GM06990 (cell line): ENCODE results near the gene PPID.
"Not testable (repeated sequence)": the region's sequence is repeated elsewhere in the genome, so short reads cannot be mapped to it uniquely, and the experiment has no call there.

ENCODE experiments used
- DNase-seq: peaks from one replicate; pipeline ENCODE4 v3.0.0-alpha.2; 2011; ENCODE audit not compliant: insufficient read length; ENCODE audit errors: extremely low read depth
- H3K27me3 ChIP-seq: replicated peaks from 2 replicates; pipeline ENCODE4 v1.6.0; 2011; ENCODE audit warnings: low read length; ENCODE audit not compliant: control insufficient read depth, insufficient read depth
- H3K36me3 ChIP-seq: 2 replicates; pipeline ENCODE4 v1.5.1; 2011; ENCODE audit warnings: low read length; ENCODE audit not compliant: control insufficient read depth, insufficient read depth
- H3K4me3 ChIP-seq: replicated peaks from 2 replicates; pipeline ENCODE4 v1.5.1; 2011; ENCODE audit warnings: low read depth, mild to moderate bottlenecking, control low read depth, low read length
- CTCF ChIP-seq: IDR thresholded peaks from 2 replicates; pipeline ENCODE4 v1.5.1; 2011; ENCODE audit warnings: low read length, control low read depth, mild to moderate bottlenecking, inconsistent platforms; ENCODE audit not compliant: insufficient read depth, poor library complexity, severe bottlenecking

PPID gene

GRCh38 chr4:158758703-158759102 lies 35.5 kb upstream of the PPID start:
- DNase-seq, result no peak
- H3K36me3 ChIP-seq, result no peaks in the 10 kb centered on the region
- no peak for TF ChIP-seq CTCF
- no peak overlapping the region for H3K4me3 ChIP-seq
- no peaks in the 10 kb centered on the region; the same call in 1 of the 2 replicates for H3K27me3 ChIP-seq

- DNase-seq, result no peak
- no peak for TF ChIP-seq CTCF
- no peaks in the 10 kb centered on the region for H3K36me3 ChIP-seq
These were observed 34.9 kb upstream of the PPID start for GRCh38 chr4:158758142-158758541.

GRCh38 chr4:158756588-158756987 lies 33.4 kb upstream of the PPID start:
- no peak overlapping the region for H3K4me3 ChIP-seq
- no peaks in the 10 kb centered on the region; the same call in 1 of the 2 replicates for H3K27me3 ChIP-seq
- TF ChIP-seq CTCF, result no peak
- no peak for DNase-seq
- no peaks in the 10 kb centered on the region for H3K36me3 ChIP-seq

More at GRCh38 chr4:158758142-158758541, 34.9 kb upstream of the PPID start:
- Histone ChIP-seq H3K4me3 (no peak overlapping the region), H3K27me3 (no peaks in the 10 kb centered on the region; the same call in 1 of the 2 replicates)

DNA sequence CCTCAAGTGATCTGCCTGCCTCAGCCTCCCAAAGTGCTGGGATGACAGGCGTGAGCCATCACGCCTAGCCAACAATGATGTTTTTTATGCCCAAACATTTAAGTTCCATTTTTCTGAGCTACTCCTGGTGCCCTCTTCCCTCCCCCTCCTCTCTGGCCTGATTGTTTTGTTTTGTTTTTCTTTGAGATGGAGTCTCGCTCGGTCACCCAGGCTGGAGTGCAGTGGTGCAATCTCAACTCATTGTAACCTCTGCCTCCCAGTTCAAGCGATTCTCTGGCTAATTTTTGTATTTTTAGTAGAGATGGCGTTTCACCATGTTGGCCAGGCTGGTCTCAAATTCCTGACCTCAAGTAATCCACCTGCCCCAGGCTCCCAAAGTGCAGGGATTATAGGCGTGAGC lies 32.6 kb upstream of the PPID start:
- H3K4me3 ChIP-seq, DNase-seq, H3K27me3 ChIP-seq, H3K36me3 ChIP-seq: not testable (repeated sequence)

GRCh38 chr4:158754385-158755180 lies 31.4 kb upstream of the PPID start:
- no peaks in the 10 kb centered on the region for H3K36me3 ChIP-seq
- no peaks in the 10 kb centered on the region for H3K27me3 ChIP-seq
- no peak for TF ChIP-seq CTCF
- H3K4me3 ChIP-seq, result no peak overlapping the region
- DNase-seq, result no peak

DNA sequence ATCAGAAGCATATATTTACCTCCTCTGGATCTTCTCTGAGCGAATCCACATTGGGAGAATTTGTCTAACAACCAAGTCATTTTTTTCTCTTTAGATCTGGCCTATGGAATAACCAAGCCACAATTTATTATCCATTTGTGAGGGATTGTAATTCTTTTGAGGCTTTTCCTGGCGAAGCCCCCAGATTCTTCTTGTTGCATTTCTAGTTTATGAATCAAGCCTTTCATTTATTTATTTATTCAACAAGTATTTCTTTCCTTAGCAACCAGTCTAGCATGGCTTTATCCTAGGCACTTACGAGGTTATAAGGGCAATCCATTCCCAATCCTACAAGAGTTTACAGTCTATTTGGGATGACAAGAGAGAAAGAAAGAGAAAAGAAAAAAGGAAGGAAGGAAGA lies 27.2 kb upstream of the PPID start:
- TF ChIP-seq CTCF, result no peak
- DNase-seq, result no peak
- H3K4me3 ChIP-seq, result no peak overlapping the region
- H3K36me3 ChIP-seq, result no peaks in the 10 kb centered on the region
- no peaks in the 10 kb centered on the region for H3K27me3 ChIP-seq

DNA sequence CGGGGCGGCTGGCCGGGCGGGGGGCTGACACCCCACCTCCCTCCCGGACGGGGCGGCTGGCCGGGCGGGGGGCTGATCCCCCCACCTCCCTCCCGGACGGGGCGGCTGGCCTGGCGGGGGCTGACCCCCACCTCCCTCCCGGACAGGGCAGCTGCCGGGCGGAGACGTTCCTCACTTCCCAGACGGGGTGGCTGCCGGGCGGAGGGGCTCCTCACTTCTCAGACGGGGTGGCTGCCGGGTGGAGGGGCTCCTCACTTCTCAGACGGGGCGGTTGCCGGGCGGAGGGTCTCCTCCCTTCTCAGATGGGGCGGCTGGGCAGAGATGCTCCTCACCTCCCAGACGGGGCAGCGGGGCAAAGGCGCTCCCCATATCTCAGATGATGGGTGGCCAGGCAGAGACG lies 23.3 kb upstream of the PPID start:
- not testable (repeated sequence) for H3K36me3 ChIP-seq, DNase-seq, H3K27me3 ChIP-seq

More for the DNA sequence above, 23.3 kb upstream of the PPID start:
- H3K4me3 ChIP-seq, result not testable (repeated sequence)
